H1 (cell line): ENCODE measurements around the gene LYPD1. TPM values are rescaled to one million over a fixed set of nuclear protein-coding genes. Genes with fewer than 3 reads are reported as not detected.

Source experiments
- CTCF ChIA-PET: fragments of 300-600 bp; sonication (Branson Sonifier 250); formaldehyde crosslinking; loops from one replicate; lab custom pipeline; 2021; ENCODE audit not compliant: partially characterized antibody; lab: Charles Lee
- POLR2A ChIA-PET: fragments of 300-600 bp; sonication (Branson Sonifier 250); formaldehyde crosslinking; loops from one replicate; lab custom pipeline; 2021; ENCODE audit warnings: inconsistent platforms; ENCODE audit not compliant: partially characterized antibody; lab: Charles Lee
- DNase-seq, 2 experiments: peaks; one replicate each; pipeline versions ENCODE4 v3.0.0 to v3.0.0-alpha.2; 2010 to 2022; ENCODE audit warnings: low spot score in 2 of 2, low read depth in 1 of 2, mixed read lengths in 1 of 2
- FAIRE-seq: peaks from 2 replicates; lab custom pipeline; 2011; peaks lifted over from hg19 to GRCh38; lab: Jason Lieb, UNC
- H2AFZ ChIP-seq: 2 replicates; pipeline ENCODE4 v1.8.1; 2012; ENCODE audit warnings: low read length, inconsistent platforms
- H2AK5ac ChIP-seq: 2 replicates; pipeline ENCODE4 v1.6.1; 2013; ENCODE audit warnings: low read depth, low read length
- H2BK120ac ChIP-seq: replicated peaks from 2 replicates; pipeline ENCODE3; 2013; ENCODE audit warnings: low read depth, low read length, inconsistent platforms
- H2BK12ac ChIP-seq: 2 replicates; pipeline ENCODE4 v1.6.1; 2013; ENCODE audit warnings: low read depth, low read length
- H2BK15ac ChIP-seq: 2 replicates; pipeline ENCODE4 v1.6.1; 2013; ENCODE audit warnings: low read length
- H2BK20ac ChIP-seq: 2 replicates; pipeline ENCODE4 v1.6.1; 2013; ENCODE audit warnings: low read length
- H2BK5ac ChIP-seq: 2 replicates; pipeline ENCODE4 v1.6.1; 2013; ENCODE audit warnings: low read depth, low read length
- H3K14ac ChIP-seq: 2 replicates; pipeline ENCODE4 v1.6.1; 2013; ENCODE audit warnings: inconsistent platforms; ENCODE audit not compliant: insufficient read length
- H3K18ac ChIP-seq: 2 replicates; pipeline ENCODE4 v1.6.1; 2013; ENCODE audit warnings: low read length; ENCODE audit errors: extremely low read depth
- H3K23ac ChIP-seq: 2 replicates; pipeline ENCODE4 v1.6.1; 2013; ENCODE audit warnings: inconsistent platforms; ENCODE audit not compliant: insufficient read length
- H3K23me2 ChIP-seq: 2 replicates; pipeline ENCODE4 v1.6.1; 2013; ENCODE audit warnings: low read depth, low read length
- H3K27ac ChIP-seq: 2 replicates; pipeline ENCODE4 v1.6.1; 2011; ENCODE audit warnings: low read depth, low read length, inconsistent platforms
- H3K27me3 ChIP-seq, 4 experiments: replicated peaks in 1 of 4; 1 replicate in 1 of 4; 2 replicates in 3 of 4; pipeline versions ENCODE4 v1.6.1 to v1.8.1; 2011 to 2013; ENCODE audit warnings: low read length in 3 of 4, mild to moderate bottlenecking in 3 of 4, inconsistent platforms in 2 of 4, mixed read lengths in 2 of 4, moderate library complexity in 1 of 4; ENCODE audit not compliant: control insufficient read depth in 3 of 4, insufficient read depth in 3 of 4; ENCODE audit errors: extremely low read depth in 1 of 4
- H3K36me3 ChIP-seq, 4 experiments: 2 replicates each; pipeline versions ENCODE4 v1.6.1 to v1.8.1; 2011 to 2013; ENCODE audit warnings: mild to moderate bottlenecking in 4 of 4, low read length in 3 of 4, moderate library complexity in 2 of 4, control low read depth in 1 of 4, inconsistent platforms in 1 of 4; ENCODE audit not compliant: insufficient read depth in 4 of 4, control insufficient read depth in 2 of 4
- H3K4ac ChIP-seq: replicated peaks from 2 replicates; pipeline ENCODE3; 2013; ENCODE audit warnings: low read length, low read depth, mixed read lengths, inconsistent platforms; ENCODE audit not compliant: insufficient read length
- H3K4me1 ChIP-seq, 4 experiments: replicated peaks in 1 of 4; 1 replicate in 1 of 4; 2 replicates in 3 of 4; pipeline versions ENCODE4 v1.6.1 to v1.8.1; 2011 to 2013; ENCODE audit warnings: low read length in 3 of 4, inconsistent platforms in 2 of 4, mixed read lengths in 1 of 4; ENCODE audit not compliant: insufficient read depth in 4 of 4, control insufficient read depth in 3 of 4
- H3K4me2 ChIP-seq, 2 experiments: 2 replicates each; pipeline versions ENCODE4 v1.6.1 to v1.8.1; 2011 to 2013; ENCODE audit warnings: low read depth in 2 of 2, low read length in 2 of 2, control low read depth in 1 of 2, inconsistent platforms in 1 of 2, mild to moderate bottlenecking in 1 of 2; ENCODE audit not compliant: insufficient read depth in 1 of 2
- H3K4me3 ChIP-seq, 4 experiments: fragments of 200-600, 300-600 bp in 1 of 4; sonication (generic), shearing (Covaris generic), sonication (Bioruptor Twin) in 1 of 4; 2 replicates each; pipeline versions ENCODE4 v1.5.1 to v1.8.1; 2011 to 2016; ENCODE audit warnings: low read length in 4 of 4, low read depth in 3 of 4, control low read depth in 2 of 4, inconsistent platforms in 2 of 4, mild to moderate bottlenecking in 2 of 4, mixed read lengths in 1 of 4, moderate library complexity in 1 of 4; ENCODE audit not compliant: insufficient read depth in 2 of 4; ENCODE audit errors: extremely low read depth in 1 of 4
- H3K56ac ChIP-seq: replicated peaks from 2 replicates; pipeline ENCODE3; 2013; ENCODE audit warnings: low read depth, mild to moderate bottlenecking, mixed read lengths, low read length, inconsistent platforms; ENCODE audit not compliant: insufficient read length
- H3K79me1 ChIP-seq: 2 replicates; pipeline ENCODE4 v1.6.1; 2013; ENCODE audit warnings: low read depth, low read length, control low read depth
- H3K79me2 ChIP-seq, 2 experiments: 2 replicates each; pipeline versions ENCODE4 v1.6.1 to v1.8.1; 2012 to 2013; ENCODE audit warnings: low read length in 2 of 2, mild to moderate bottlenecking in 2 of 2, inconsistent platforms in 1 of 2; ENCODE audit not compliant: insufficient read depth in 2 of 2, control insufficient read depth in 1 of 2
- H3K9ac ChIP-seq, 4 experiments: replicated peaks in 1 of 4; 1 replicate in 1 of 4; 2 replicates in 3 of 4; pipeline versions ENCODE4 v1.6.1 to v1.8.1; 2011 to 2013; ENCODE audit warnings: low read depth in 3 of 4, low read length in 3 of 4, control low read depth in 2 of 4, mild to moderate bottlenecking in 2 of 4, moderate library complexity in 2 of 4, inconsistent platforms in 1 of 4; ENCODE audit errors: extremely low read depth in 1 of 4
- H3K9me3 ChIP-seq, 2 experiments: 2 replicates each; pipeline versions ENCODE4 v1.6.1 to v1.8.1; 2012 to 2013; ENCODE audit warnings: mild to moderate bottlenecking in 2 of 2, moderate library complexity in 2 of 2, control low read depth in 1 of 2, inconsistent platforms in 1 of 2, low read depth in 1 of 2, low read length in 1 of 2, mixed read lengths in 1 of 2; ENCODE audit not compliant: insufficient read depth in 2 of 2
- H4K20me1 ChIP-seq, 2 experiments: replicated peaks in 1 of 2; 2 replicates each; pipeline versions ENCODE3 to v1.8.1; 2011 to 2013; ENCODE audit warnings: inconsistent platforms in 2 of 2, low read length in 2 of 2, mild to moderate bottlenecking in 1 of 2; ENCODE audit not compliant: insufficient read depth in 2 of 2, control insufficient read depth in 1 of 2
- H4K5ac ChIP-seq: 2 replicates; pipeline ENCODE4 v1.6.1; 2013; ENCODE audit warnings: low read length, low read depth, mixed read lengths, inconsistent platforms; ENCODE audit not compliant: insufficient read length
- H4K8ac ChIP-seq: 2 replicates; pipeline ENCODE4 v1.8.0; 2013; ENCODE audit warnings: mild to moderate bottlenecking, moderate library complexity, low read length, inconsistent platforms; ENCODE audit not compliant: insufficient read depth; ENCODE audit errors: extremely low read depth
- H4K91ac ChIP-seq: replicated peaks from 2 replicates; pipeline ENCODE3; 2013; ENCODE audit warnings: low read length, mixed read lengths, inconsistent platforms; ENCODE audit not compliant: insufficient read length
- BACH1 ChIP-seq: IDR thresholded peaks from 2 replicates; pipeline ENCODE4 v1.6.1; 2012; ENCODE audit warnings: low read length, improper control_type of control experiment
- BRCA1 ChIP-seq: IDR thresholded peaks from 2 replicates; pipeline ENCODE4 v1.6.1; 2012; ENCODE audit warnings: low read depth, low read length, improper control_type of control experiment
- CHD2 ChIP-seq: IDR thresholded peaks from 2 replicates; pipeline ENCODE4 v1.6.1; 2012; ENCODE audit warnings: low read length, improper control_type of control experiment
- EGR1 ChIP-seq: IDR thresholded peaks from 2 replicates; pipeline ENCODE4 v1.6.1; 2011; ENCODE audit warnings: low read depth, low read length, borderline replicate concordance
- HDAC6 ChIP-seq: IDR thresholded peaks from one replicate; pipeline ENCODE4 v1.7.1; 2012; ENCODE audit warnings: low read depth, mild to moderate bottlenecking, inconsistent platforms, low read length, moderate library complexity
- JUN ChIP-seq: IDR thresholded peaks from 2 replicates; pipeline ENCODE4 v1.6.1; 2011; ENCODE audit warnings: low read depth, mild to moderate bottlenecking, improper control_type of control experiment, low read length
- JUND ChIP-seq: IDR thresholded peaks from 2 replicates; pipeline ENCODE4 v1.6.1; 2011; ENCODE audit warnings: mild to moderate bottlenecking, improper control_type of control experiment, low read length
- RAD21 ChIP-seq, 2 experiments: IDR thresholded peaks in 1 of 2; conservative IDR thresholded peaks in 1 of 2; 2 replicates each; pipeline ENCODE4 v1.6.1; 2011; ENCODE audit warnings: low read depth in 2 of 2, low read length in 2 of 2, improper control_type of control experiment in 1 of 2, inconsistent platforms in 1 of 2, mild to moderate bottlenecking in 1 of 2, moderate library complexity in 1 of 2
- RNF2 ChIP-seq: fragments of 200-900, 300-1000 bp; sonication (generic); IDR thresholded peaks from 2 replicates; pipeline ENCODE4 v1.7.1; 2016; ENCODE audit warnings: borderline replicate concordance, low read depth, mild to moderate bottlenecking, antibody characterized with exemption, low read length; ENCODE audit not compliant: poor library complexity, severe bottlenecking; ENCODE audit errors: missing control alignments
- SAP30 ChIP-seq: fragments of 300-600 bp; sonication (generic); IDR thresholded peaks from 2 replicates; pipeline ENCODE4 v1.7.1; 2012; ENCODE audit warnings: low read length, moderate library complexity, mild to moderate bottlenecking, inconsistent platforms; ENCODE audit not compliant: insufficient read depth, insufficient replicate concordance
- SIN3A ChIP-seq, 2 experiments: IDR thresholded peaks in 1 of 2; conservative IDR thresholded peaks in 1 of 2; 2 replicates each; pipeline ENCODE4 v1.6.1; 2011 to 2012; ENCODE audit warnings: low read length in 2 of 2, improper control_type of control experiment in 1 of 2, low read depth in 1 of 2, mild to moderate bottlenecking in 1 of 2
- SIRT6 ChIP-seq: IDR thresholded peaks from one replicate; pipeline ENCODE4 v1.7.1; 2012; ENCODE audit warnings: low read length, inconsistent platforms
- YY1 ChIP-seq: IDR thresholded peaks from 2 replicates; pipeline ENCODE4 v1.6.1; 2011; ENCODE audit warnings: low read depth, mild to moderate bottlenecking, low read length
- WGBS, 2 experiments: shearing (Covaris generic) in 1 of 2; methylation state at CpG; one replicate each; pipeline versions ENCODE4 v1.1.6 to v1.1.7; 2013 to 2015; ENCODE audit warnings: low lambda C conversion rate in 2 of 2, mixed read lengths in 2 of 2, inconsistent platforms in 1 of 2, low coverage in 1 of 2, missing lambda C conversion rate in 1 of 2; ENCODE audit not compliant: insufficient replicate concordance in 2 of 2, insufficient coverage in 1 of 2, insufficient read length in 1 of 2; ENCODE audit errors: extremely low coverage in 1 of 2, missing lambda C conversion rate in 1 of 2; 5-methylcytosine and 5-hydroxymethylcytosine counted together
- polyA plus RNA-seq, 7 experiments: library from polyadenylated mRNA; depleted of rRNA in 3 of 7; stranded (reverse) in 5 of 7; unstranded in 2 of 7; fragments of >200 nt in 5 of 7; fragments of 200-250 nt in 2 of 7; gene quantifications; 1 replicate in 5 of 7; 2 replicates in 1 of 7; 4 replicates in 1 of 7; pipeline versions ENCODE4 v1.2.1 to v1.2.3, GENCODE V29; 2011 to 2013; ENCODE audit warnings: missing spikeins in 2 of 7, mixed read lengths in 2 of 7
- total RNA-seq: library from RNA; stranded (reverse); fragmentation: NEBNext Ultra II Directional; extraction: Animal tissue kit (Norgen Biotek cat#: 25700); gene quantifications from 2 replicates; pipeline ENCODE4 v1.2.1, GENCODE V29; 2021

Gene LYPD1
- total and polyA plus RNA-seq, 2 of the 8 experiments (the other 6 are each of a cell fraction or from before 2014, with no cell fraction given): 1.9 to 2.7 TPM

GRCh38 chr2:132609101-132609890 lies 60.7 kb downstream of the LYPD1 start:
- no peak for DNase-seq
- H3K23me2 ChIP-seq: no peaks in the 10 kb centered on the region
- H2BK15ac ChIP-seq: no peak overlapping the region
- ChIA-PET CTCF (no interaction called here), POLR2A (no interaction called here)
- no peak overlapping the region for H3K4me3 ChIP-seq
- no peak overlapping the region for H2BK12ac ChIP-seq
- H3K56ac ChIP-seq: no peak overlapping the region
- H3K18ac ChIP-seq: no peak overlapping the region
- peaks cover 0 to 6% (median 3%) of the 10 kb centered on the region in 4 experiments; a peak in 4 of 7 replicates for H3K4me1 ChIP-seq
- H3K4me2 ChIP-seq: no peak overlapping the region
- H4K8ac ChIP-seq: no peak overlapping the region
- H3K27ac ChIP-seq: no peak overlapping the region
- H4K20me1 ChIP-seq: no peaks in the 10 kb centered on the region
- H3K14ac ChIP-seq: no peak overlapping the region
- no peaks in the 10 kb centered on the region for H3K9me3 ChIP-seq
- H4K91ac ChIP-seq: no peak overlapping the region
- H3K9ac ChIP-seq: no peak overlapping the region
- no peak overlapping the region for H2BK5ac ChIP-seq
- FAIRE-seq: no peak
- H3K79me2 ChIP-seq: no peaks in the 10 kb centered on the region
- H3K23ac ChIP-seq: no peak overlapping the region
- H2AK5ac ChIP-seq: no peak overlapping the region
- H2BK20ac ChIP-seq: no peak overlapping the region
- no peak overlapping the region for H2AFZ ChIP-seq
- no peak overlapping the region for H4K5ac ChIP-seq
- 86% methylated on average over 8 of the region's 8 CpGs; no CpG with 5 or more reads in 1 of the 2 experiments for WGBS, 2 experiments
- H3K27me3 ChIP-seq: no peaks in the 10 kb centered on the region
- no peaks in the 10 kb centered on the region for H3K36me3 ChIP-seq
- H2BK120ac ChIP-seq: no peak overlapping the region
- H3K4ac ChIP-seq: no peak overlapping the region
- H3K79me1 ChIP-seq: no peaks in the 10 kb centered on the region
- TF ChIP-seq RAD21 (IDR thresholded peaks at IDR 0.05 in 1 of 2, conservative IDR thresholded peaks at IDR 0.05 in 1 of 2; ENCODE audit: low read depth in 2 of 2, low read length in 2 of 2): no peak
- no peak for TF ChIP-seq RNF2
- no peak for TF ChIP-seq BRCA1
- TF ChIP-seq SAP30: no peak
- TF ChIP-seq BACH1: no peak
- TF ChIP-seq SIRT6: no peak
- no peak for TF ChIP-seq HDAC6
- no peak for TF ChIP-seq JUND
- TF ChIP-seq JUN: no peak
- no peak for TF ChIP-seq CHD2
- no peak for TF ChIP-seq EGR1
- TF ChIP-seq YY1: no peak
- no peak for TF ChIP-seq SIN3A (conservative IDR thresholded peaks at IDR 0.05 in 1 of 2, IDR thresholded peaks at IDR 0.05 in 1 of 2; ENCODE audit: low read depth in 1 of 2, low read length in 2 of 2)
